Right renal pelvis (tissue), 4 donors: ENCODE measurements around the gene ZBED5. TPM values are rescaled to one million over a fixed set of nuclear protein-coding genes. Genes with fewer than 3 reads are reported as not detected.
"Not testable (repeated sequence)": the region's sequence is repeated elsewhere in the genome, so short reads cannot be mapped to it uniquely, and the experiment has no call there.

Experiments
- DNase-seq, 4 donors: peaks; one replicate each; pipeline ENCODE4 v3.0.0-alpha.2; 2013; ENCODE audit warnings: low read depth in 4 of 4, low spot score in 3 of 4, missing footprints in 1 of 4
- polyA plus RNA-seq, 4 donors: library from polyadenylated mRNA; unstranded; fragments of 120-200 nt; gene quantifications; one replicate each; pipeline ENCODE4 v1.2.1, GENCODE V29; 2013; ENCODE audit not compliant: insufficient read length in 4 of 4

ZBED5 gene
- polyA plus RNA-seq, 4 donors = 99.6 to 122 (median 119) TPM

GRCh38 chr11:10844356-10844755 is 13.5 kb downstream of the ZBED5 start:
- DNase-seq = no peak

- no peak for DNase-seq
These were observed 19.0 kb downstream of the ZBED5 start for GRCh38 chr11:10838881-10839280.

- no peak for DNase-seq
These were observed 19.8 kb downstream of the ZBED5 start for GRCh38 chr11:10838083-10838482.

GRCh38 chr11:10836884-10837283 is 21.0 kb downstream of the ZBED5 start:
- DNase-seq = not testable (repeated sequence)

- no peak for DNase-seq
These were observed 28.7 kb downstream of the ZBED5 start for GRCh38 chr11:10829139-10829538.

DNA sequence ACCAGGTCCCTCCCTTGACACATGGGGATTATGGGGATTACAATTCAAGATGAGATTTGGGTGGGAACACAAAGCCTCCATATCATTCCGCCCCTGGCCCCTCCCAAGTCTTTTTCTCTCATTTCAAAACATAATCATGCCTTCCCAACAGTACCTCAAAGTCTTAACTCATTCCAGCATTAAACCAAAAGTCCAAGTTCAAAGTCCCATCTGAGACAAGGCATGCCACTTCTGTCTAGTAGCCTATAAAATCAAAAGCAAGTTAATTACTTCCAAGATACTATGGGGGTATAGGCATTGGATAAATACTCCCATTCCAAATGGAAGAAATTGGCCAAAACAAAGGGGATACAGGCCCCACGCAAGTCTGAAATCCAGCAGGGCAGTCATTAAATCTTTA is 29.5 kb downstream of the ZBED5 start:
- DNase-seq = no peak

GRCh38 chr11:10824888-10825287 is 33.0 kb downstream of the ZBED5 start:
- DNase-seq = no peak

- DNase-seq = no peak
These were observed 34.7 kb downstream of the ZBED5 start for GRCh38 chr11:10823152-10823579.

- DNase-seq = not testable (repeated sequence)
These were observed 35.4 kb downstream of the ZBED5 start for GRCh38 chr11:10822491-10822890.

- no peak for DNase-seq
These were observed 39.3 kb downstream of the ZBED5 start for GRCh38 chr11:10818594-10818993.

DNA sequence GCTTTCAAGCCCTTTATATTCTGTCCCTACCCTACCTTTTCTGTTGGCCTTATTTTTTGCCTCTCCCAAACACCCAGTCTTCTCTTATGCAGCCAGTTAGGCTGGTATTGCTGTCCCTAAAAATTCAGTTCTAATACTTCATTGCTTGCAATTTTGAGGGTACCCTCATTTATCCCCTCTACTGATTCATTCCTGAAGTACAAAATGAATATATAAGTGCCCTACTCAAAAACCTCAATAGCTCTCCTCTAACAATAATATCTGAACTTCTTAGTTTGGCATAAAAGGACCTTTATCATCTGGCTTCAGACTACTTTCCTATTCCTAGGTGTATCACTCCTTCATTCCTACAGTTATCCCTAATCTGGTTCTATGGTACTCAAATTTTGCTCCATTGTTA is 43.9 kb downstream of the ZBED5 start:
- DNase-seq = no peak

- peak in 3 of 4 donors; percentile 12 to 34 (median 32) for DNase-seq
These were observed 48.3 kb downstream of the ZBED5 start for GRCh38 chr11:10809373-10810160.

DNA sequence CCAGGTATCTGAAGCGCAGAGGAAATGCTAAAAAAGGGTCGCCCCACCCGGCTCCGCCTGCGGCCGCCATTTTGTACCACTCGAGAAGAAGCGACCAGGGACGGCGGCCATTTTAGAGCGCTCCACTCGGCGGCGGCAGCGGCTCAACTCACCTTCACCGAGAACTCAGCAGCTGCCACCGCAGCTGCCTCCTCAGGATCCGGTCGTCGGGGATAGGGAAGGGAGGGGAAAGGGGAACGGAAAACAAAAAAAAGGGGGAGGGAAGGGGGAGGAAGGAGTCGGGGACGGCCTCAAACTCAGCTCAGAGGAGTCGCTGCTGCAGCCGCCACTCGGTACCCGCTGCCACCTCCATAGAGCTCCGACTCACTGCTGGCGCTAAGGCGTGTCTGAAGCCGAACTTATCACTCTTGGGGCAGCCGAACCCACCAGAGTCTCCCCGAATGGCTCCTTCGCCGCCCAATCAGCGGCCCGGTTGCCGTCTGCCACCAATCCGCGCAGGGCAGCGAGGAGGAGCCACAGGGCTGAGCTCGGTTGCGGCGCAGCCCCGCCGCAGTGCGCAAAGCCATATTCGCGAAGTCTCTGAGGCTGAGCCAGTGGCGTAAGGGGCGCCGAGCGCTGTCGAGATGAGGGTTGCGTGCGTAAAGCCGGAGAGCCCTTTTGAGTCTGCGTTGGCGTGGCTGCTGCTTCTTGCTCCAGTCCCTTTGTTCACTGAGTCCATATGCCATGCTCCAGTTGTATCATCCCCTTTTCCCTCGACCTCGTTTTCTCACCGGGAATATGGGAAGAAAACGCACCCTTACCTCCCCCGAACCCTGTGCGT is 49.1 kb downstream of the ZBED5 start, which contains the start of gene EIF4G2:
Gene EIF4G2 (minus strand): TSS at position 374 of the 820 bp plus-strand sequence.
- DNase-seq = peak; percentile 96 to 99 (median 97)

DNA sequence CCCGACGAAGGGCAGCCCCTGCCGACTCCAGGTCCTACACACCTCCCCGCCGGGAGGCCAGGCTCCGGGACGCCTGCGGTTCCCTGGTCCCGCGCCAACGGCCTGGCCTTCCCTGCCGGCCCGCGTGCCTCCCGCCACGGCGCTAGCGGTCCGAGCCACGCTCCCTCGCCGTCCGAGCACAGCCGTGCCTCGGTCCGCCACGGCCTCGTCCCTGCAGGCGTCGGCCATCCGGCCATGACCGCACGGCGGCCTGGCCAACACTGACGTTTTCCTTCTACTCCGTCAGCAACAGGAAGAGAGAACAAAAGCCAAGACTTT is 49.7 kb downstream of the ZBED5 start:
- DNase-seq = no peak

DNA sequence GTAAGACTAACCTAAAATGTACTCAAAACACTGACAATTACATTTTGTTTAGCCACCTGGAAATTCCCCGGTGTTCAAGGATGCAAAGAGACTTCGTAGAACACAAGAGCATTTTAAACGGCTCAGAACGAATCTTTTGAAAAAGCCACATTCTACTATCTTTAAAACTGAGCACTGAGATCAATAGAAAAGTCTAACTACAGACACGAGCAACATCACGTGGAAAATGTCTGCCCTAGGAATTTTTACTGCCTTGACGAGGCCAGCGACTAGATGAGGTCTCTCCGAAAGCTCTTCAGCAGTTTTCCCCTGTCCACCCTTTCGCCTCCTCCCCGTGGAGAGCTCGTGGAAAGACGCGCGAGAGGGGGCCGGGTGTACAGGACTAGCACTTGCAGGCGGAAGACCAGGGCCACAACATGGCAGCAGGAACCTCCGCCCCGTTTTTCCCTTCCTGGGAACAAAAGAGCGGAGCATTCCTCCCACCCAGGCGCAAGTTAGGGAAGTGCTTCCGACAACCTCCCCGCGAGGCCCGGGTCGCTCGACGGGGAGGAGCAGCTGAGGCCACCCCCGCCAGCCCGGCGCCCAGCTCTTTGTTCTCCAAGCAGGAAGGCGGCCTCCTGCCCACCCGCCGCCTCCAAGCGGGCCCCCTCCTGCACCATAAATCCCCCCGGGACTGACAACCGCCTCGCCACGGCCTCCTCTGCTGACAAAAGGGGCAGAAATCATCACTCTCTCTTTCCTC is 50.2 kb downstream of the ZBED5 start:
- peak; percentile 10 to 58 (median 28) for DNase-seq

GRCh38 chr11:10806206-10806605 is 51.6 kb downstream of the ZBED5 start:
- DNase-seq = no peak

- DNase-seq = no peak
These were observed 52.1 kb downstream of the ZBED5 start for GRCh38 chr11:10805741-10806140.

DNA sequence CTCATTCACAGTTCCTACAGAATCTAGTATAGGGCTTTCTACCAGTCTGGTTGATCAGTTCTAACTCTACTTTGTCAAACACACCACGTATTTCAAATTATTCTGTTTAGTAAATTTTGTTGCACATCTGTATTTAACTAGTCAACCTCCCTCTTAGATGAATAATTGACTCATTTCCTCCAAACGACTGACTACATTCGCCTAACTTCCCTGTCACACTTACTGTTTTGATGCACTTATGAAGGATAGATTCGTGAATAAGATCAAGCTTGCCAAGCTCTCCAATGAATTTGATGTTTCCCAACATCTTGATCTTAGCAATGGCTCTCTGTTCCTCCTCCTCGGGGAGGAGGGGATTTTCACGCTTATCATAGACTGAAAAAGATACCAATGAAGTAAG is 54.2 kb downstream of the ZBED5 start:
- DNase-seq = no peak
